Adrenal gland (tissue), 12 donors: ENCODE measurements around the gene MRPS27. TPM values are rescaled to one million over a fixed set of nuclear protein-coding genes. Genes with fewer than 3 reads are reported as not detected.

Experiments used
- DNase-seq, 7 donors: peaks; one replicate each; pipeline ENCODE4 v3.0.0-alpha.2; 2019 to 2020
- H3K27ac ChIP-seq, 5 donors: fragments of 200-600 bp; sonication (generic) in 4 of 5; 1 replicate in 3 of 5; 2 replicates in 2 of 5; pipeline versions ENCODE4 v1.5.1 to v1.8.0; 2016 to 2020; ENCODE audit warnings: mild to moderate bottlenecking in 1 of 5
- H3K27me3 ChIP-seq: fragments of 200-600 bp; 2 replicates; pipeline ENCODE4 v1.8.0; 2021
- H3K36me3 ChIP-seq, 2 donors: fragments of 200-600 bp; replicated peaks in 1 of 2; 1 replicate in 1 of 2; 2 replicates in 1 of 2; pipeline versions ENCODE4 v1.5.1 to v1.8.0; 2018 to 2022
- H3K4me1 ChIP-seq, 2 donors: fragments of 200-600 bp; replicated peaks in 1 of 2; 1 replicate in 1 of 2; 2 replicates in 1 of 2; pipeline versions ENCODE4 v1.5.1 to v1.8.0; 2018 to 2021
- H3K4me3 ChIP-seq, 4 donors: fragments of 200-600 bp; sonication (generic) in 3 of 4; one replicate each; pipeline ENCODE4 v1.5.1; 2016 to 2018
- H3K9me3 ChIP-seq, 3 donors: fragments of 200-600 bp; sonication (generic) in 1 of 3; replicated peaks in 1 of 3; 1 replicate in 2 of 3; 2 replicates in 1 of 3; pipeline versions ENCODE4 v1.5.1 to v1.8.0; 2016 to 2021
- POLR2A ChIP-seq, 2 donors: fragments of 450-650 bp; IDR thresholded peaks; one replicate each; pipeline ENCODE4 v1.6.1; 2017; ENCODE audit warnings: antibody characterized with exemption in 2 of 2, mild to moderate bottlenecking in 2 of 2, moderate library complexity in 1 of 2
- WGBS, 4 donors: extraction: QIAGEN DNeasy Blood & Tissue Kit in 2 of 4; methylation state at CpG; one replicate each; pipeline versions ENCODE4 v1.1.5 to v1.1.7; 2013 to 2017; 5-methylcytosine and 5-hydroxymethylcytosine counted together
- intact Hi-C, 2 donors: fragments of 100-400 bp; cut with DNase I; formaldehyde crosslinking; loops; one replicate each; pipeline versions ENCODE4 v1.14.1 to v1.15.0; 2022 to 2023
- polyA plus RNA-seq, 3 donors: library from polyadenylated mRNA; stranded (reverse); fragments of 200-250 nt in 2 of 3; fragments of 350-450 nt in 1 of 3; fragmentation: Illumina TruSeq in 1 of 3; extraction: RNeasy Lipid Tissue Mini Kit (QIAGEN cat#74804) in 1 of 3; gene quantifications; one replicate each; pipeline ENCODE4 v1.2.3, GENCODE V29; 2013 to 2014
- total RNA-seq, 9 donors: library from RNA; depleted of rRNA in 4 of 9; stranded (reverse); fragments of >200 nt in 4 of 9; fragments of 120-200 nt in 1 of 9; fragmentation: NEBNext Ultra II Directional in 1 of 9; extraction: Animal tissue kit (Norgen Biotek cat#: 25700) in 1 of 9; gene quantifications; one replicate each; pipeline versions ENCODE4 v1.1.0 to v1.2.4, GENCODE V29; 2013 to 2023
- TF ChIP-seq, protein P1 (sequence below), 6 experiments: fragments of 450-650 bp in 4 of 6; fragments of 200-600 bp in 2 of 6; sonication (generic) in 1 of 6; IDR thresholded peaks; 1 replicate in 5 of 6; 2 replicates in 1 of 6; pipeline versions ENCODE4 v1.5.1 to v1.8.0; 2016 to 2021; ENCODE audit warnings: antibody characterized with exemption in 6 of 6, mild to moderate bottlenecking in 2 of 6, moderate library complexity in 1 of 6
- donor health status: healthy with polysubstance abuse.
- donor health status: Bipolar disorder and iron deficiency.
- donor health status: DM: yes; HTN: yes; CAD: no.
- donor health status: DM: no; HTN: no; CAD: no.
- donor health status: DM: no; HTN: no; CAD: no.
- donor health status: DM: yes; HTN: yes; CAD: no.

Gene MRPS27
- total and polyA plus RNA-seq, 12 donors: 20.8 to 92.8 (median 67.3) TPM

DNA sequence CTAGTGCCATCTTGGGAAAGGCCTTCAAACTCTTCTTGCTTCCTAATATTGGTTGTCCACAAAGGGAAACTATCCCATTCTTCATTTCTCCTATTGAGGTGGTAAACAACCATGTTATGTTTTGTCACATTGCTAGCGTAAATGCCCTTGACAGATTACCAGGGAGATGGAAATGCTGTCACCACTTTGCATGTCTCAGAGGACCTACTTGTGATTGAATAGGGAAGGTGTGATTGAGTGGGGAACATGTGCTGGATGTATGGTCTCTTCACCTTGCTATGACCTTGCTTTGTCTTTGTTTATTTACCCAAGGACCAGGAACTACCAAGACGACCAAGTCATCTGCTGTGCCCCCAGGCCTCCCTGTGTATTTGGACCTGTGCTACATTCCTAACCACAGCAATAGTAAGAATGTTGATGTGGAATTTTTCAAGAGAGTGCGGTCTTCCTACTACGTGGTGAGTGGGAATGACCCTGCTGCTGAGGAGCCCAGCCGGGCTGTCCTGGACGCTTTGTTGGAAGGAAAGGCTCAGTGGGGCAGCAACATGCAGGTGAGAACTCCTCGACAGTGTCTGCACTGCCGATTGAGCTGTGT lies 116.7 kb downstream of the MRPS27 start:
- Histone ChIP-seq H3K36me3 (peaks cover 0 to 43% of the 10 kb centered on the region in 2 donors), H3K27ac (no peak overlapping the region), H3K4me1 (no peaks in the 10 kb centered on the region), H3K9me3 (no peaks in the 10 kb centered on the region), H3K27me3 (no peaks in the 10 kb centered on the region), H3K4me3 (no peak overlapping the region)
- no peak for DNase-seq
- intact Hi-C loops: no loop called here
- 81 to 91% (median 89%) methylated on average over 3 to 8 of the region's 8 CpGs for WGBS, 4 donors
- TF ChIP-seq, protein P1, sequence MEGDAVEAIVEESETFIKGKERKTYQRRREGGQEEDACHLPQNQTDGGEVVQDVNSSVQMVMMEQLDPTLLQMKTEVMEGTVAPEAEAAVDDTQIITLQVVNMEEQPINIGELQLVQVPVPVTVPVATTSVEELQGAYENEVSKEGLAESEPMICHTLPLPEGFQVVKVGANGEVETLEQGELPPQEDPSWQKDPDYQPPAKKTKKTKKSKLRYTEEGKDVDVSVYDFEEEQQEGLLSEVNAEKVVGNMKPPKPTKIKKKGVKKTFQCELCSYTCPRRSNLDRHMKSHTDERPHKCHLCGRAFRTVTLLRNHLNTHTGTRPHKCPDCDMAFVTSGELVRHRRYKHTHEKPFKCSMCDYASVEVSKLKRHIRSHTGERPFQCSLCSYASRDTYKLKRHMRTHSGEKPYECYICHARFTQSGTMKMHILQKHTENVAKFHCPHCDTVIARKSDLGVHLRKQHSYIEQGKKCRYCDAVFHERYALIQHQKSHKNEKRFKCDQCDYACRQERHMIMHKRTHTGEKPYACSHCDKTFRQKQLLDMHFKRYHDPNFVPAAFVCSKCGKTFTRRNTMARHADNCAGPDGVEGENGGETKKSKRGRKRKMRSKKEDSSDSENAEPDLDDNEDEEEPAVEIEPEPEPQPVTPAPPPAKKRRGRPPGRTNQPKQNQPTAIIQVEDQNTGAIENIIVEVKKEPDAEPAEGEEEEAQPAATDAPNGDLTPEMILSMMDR (IDR thresholded peaks at IDR 0.05): no peak
- TF ChIP-seq POLR2A (IDR thresholded peaks at IDR 0.05): no peak

DNA sequence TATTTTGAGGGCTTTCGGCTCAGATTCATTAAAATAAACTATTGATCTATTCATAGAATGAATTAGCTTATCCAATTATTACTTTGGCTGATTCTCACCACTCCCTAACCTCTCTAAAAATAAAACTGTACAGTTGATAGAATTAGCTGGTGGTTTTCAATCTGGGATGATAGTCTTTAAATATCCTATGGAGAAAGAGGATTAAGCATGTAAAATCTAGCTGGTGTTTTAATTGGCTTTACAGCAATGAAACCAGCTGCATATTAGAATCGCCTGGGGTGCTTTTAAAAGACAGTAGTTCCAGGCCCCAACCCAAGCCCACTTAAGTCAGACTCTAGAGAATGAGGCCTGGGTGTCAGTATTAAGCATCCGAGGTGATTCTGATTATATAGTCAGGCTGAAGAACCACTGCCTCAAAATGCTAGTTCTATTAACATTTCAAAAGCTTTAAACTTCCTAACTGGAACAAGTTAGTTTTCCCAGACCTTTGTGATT lies 117.7 kb downstream of the MRPS27 start:
- Histone ChIP-seq H3K36me3 (peaks cover 0 to 50% of the 10 kb centered on the region in 2 donors), H3K27ac (no peak overlapping the region)

DNA sequence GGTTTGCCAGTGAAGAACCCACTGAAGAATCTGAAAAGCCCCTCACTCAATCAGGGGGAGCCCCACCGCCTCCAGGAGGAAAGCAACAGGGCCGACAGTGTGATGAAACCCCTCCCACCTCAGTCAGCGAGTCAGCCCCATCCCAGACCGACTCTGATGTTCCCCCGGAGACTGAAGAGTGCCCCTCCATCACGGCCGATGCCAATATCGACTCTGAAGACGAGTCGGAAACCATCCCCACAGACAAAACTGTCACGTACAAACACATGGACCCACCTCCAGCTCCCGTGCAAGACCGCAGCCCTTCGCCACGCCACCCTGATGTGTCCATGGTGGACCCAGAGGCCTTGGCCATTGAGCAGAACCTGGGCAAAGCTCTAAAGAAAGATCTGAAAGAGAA lies 120.4 kb downstream of the MRPS27 start:
- 94 to 97% (median 95%) methylated on average over 13 to 15 of the region's 15 CpGs for WGBS, 4 donors
- TF ChIP-seq POLR2A (IDR thresholded peaks at IDR 0.05): no peak
- TF ChIP-seq, protein P1 (IDR thresholded peaks at IDR 0.05): no peak
- Histone ChIP-seq H3K27ac (no peak overlapping the region), H3K36me3 (peaks cover 0 to 39% of the 10 kb centered on the region in 2 donors), H3K9me3 (no peaks in the 10 kb centered on the region), H3K4me3 (no peak overlapping the region), H3K27me3 (no peaks in the 10 kb centered on the region), H3K4me1 (no peaks in the 10 kb centered on the region)
- no peak for DNase-seq
- intact Hi-C loops: no loop called here

More for the DNA sequence above, 117.7 kb downstream of the MRPS27 start:
- 79 to 92% (median 87%) methylated on average over 3 of the region's 3 CpGs for WGBS, 4 donors
- Histone ChIP-seq H3K9me3 (no peaks in the 10 kb centered on the region), H3K27me3 (no peaks in the 10 kb centered on the region), H3K4me1 (no peaks in the 10 kb centered on the region), H3K4me3 (no peak overlapping the region)
- intact Hi-C loops: no loop called here
- DNase-seq: no peak
- no peak for TF ChIP-seq POLR2A (IDR thresholded peaks at IDR 0.05)
- TF ChIP-seq, protein P1 (IDR thresholded peaks at IDR 0.05): no peak

DNA sequence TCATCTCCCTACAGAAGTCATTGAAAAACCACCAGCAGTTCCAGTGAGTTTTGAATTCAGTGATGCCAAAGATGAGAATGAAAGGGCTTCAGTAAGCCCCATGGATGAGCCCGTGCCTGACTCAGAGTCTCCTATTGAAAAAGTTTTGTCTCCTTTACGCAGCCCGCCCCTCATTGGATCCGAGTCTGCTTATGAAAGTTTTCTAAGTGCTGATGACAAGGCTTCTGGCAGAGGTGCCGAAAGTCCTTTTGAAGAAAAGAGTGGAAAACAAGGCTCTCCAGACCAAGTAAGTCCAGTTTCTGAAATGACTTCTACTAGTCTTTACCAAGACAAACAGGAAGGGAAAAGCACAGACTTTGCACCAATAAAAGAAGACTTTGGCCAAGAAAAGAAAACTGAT lies 122.6 kb downstream of the MRPS27 start:
- DNase-seq: no peak
- Histone ChIP-seq H3K27ac (no peak overlapping the region), H3K36me3 (peaks cover 0 to 25% of the 10 kb centered on the region in 2 donors), H3K9me3 (no peaks in the 10 kb centered on the region), H3K4me1 (no peaks in the 10 kb centered on the region), H3K27me3 (no peaks in the 10 kb centered on the region), H3K4me3 (no peak overlapping the region)
- intact Hi-C loops: no loop called here
- TF ChIP-seq, protein P1 (IDR thresholded peaks at IDR 0.05): no peak
- no peak for TF ChIP-seq POLR2A (IDR thresholded peaks at IDR 0.05)
- WGBS, 4 donors: 94 to 99% (median 97%) methylated on average over 5 of the region's 5 CpGs
